Peyer's patch (tissue), 4 donors: ENCODE measurements around the gene TMEM52B. TPM values are rescaled to one million over a fixed set of nuclear protein-coding genes. Genes with fewer than 3 reads are reported as not detected.

Source experiments
- DNase-seq, 3 donors: peaks; one replicate each; pipeline ENCODE4 v3.0.0-alpha.2; 2017 to 2019
- H3K27ac ChIP-seq, 4 donors: fragments of 200-600 bp; sonication (generic); one replicate each; pipeline ENCODE4 v1.5.1; 2016 to 2019
- H3K27me3 ChIP-seq, 2 donors: fragments of 200-600 bp; sonication (generic); one replicate each; pipeline ENCODE4 v1.5.1; 2019
- H3K36me3 ChIP-seq, 3 donors: fragments of 200-600 bp; sonication (generic); one replicate each; pipeline ENCODE4 v1.5.1; 2016 to 2019
- H3K4me1 ChIP-seq, 4 donors: fragments of 200-600 bp; sonication (generic); one replicate each; pipeline ENCODE4 v1.5.1; 2016 to 2019
- H3K4me3 ChIP-seq, 4 donors: fragments of 200-600 bp; sonication (generic); 1 replicate in 3 of 4; 2 replicates in 1 of 4; pipeline ENCODE4 v1.5.1; 2016 to 2019; ENCODE audit warnings: mild to moderate bottlenecking in 1 of 4
- H3K9me3 ChIP-seq, 4 donors: fragments of 200-600 bp; sonication (generic); one replicate each; pipeline ENCODE4 v1.5.1; 2016 to 2019; ENCODE audit warnings: mild to moderate bottlenecking in 1 of 4
- CTCF ChIP-seq, 6 experiments: fragments of 450-650 bp in 4 of 6; fragments of 200-600 bp in 2 of 6; sonication (generic) in 1 of 6; IDR thresholded peaks; one replicate each; pipeline ENCODE4 v1.5.1; 2017 to 2019; ENCODE audit warnings: antibody characterized with exemption in 6 of 6, mild to moderate bottlenecking in 3 of 6, moderate library complexity in 1 of 6
- POLR2A ChIP-seq, 2 donors: fragments of 450-650 bp; IDR thresholded peaks; one replicate each; pipeline ENCODE4 v1.5.1; 2017; ENCODE audit warnings: antibody characterized with exemption in 2 of 2, mild to moderate bottlenecking in 2 of 2, moderate library complexity in 2 of 2
- total RNA-seq, 4 donors: library from RNA; depleted of rRNA; stranded (reverse); fragments of >200 nt; gene quantifications; one replicate each; pipeline ENCODE4 v1.1.0, GENCODE V29; 2016

TMEM52B gene
- not detected for total RNA-seq

- Histone ChIP-seq H3K27ac (no peak within 1 kb of the TSS), H3K27me3 (no peaks in the 10 kb centered on the region), H3K4me3 (no peak within 1 kb of the TSS), H3K36me3 (no peaks in the 10 kb centered on the region), H3K4me1 (no peaks in the 10 kb centered on the region), H3K9me3 (no peaks in the 10 kb centered on the region)
- DNase-seq: no peak
- TF ChIP-seq CTCF (IDR thresholded peaks at IDR 0.05) (no peak), POLR2A (IDR thresholded peaks at IDR 0.05) (no peak)
Observed at GRCh38 chr12:10178821-10179220, at the start of gene TMEM52B. Gene TMEM52B (plus strand): TSS chr12:10179032. CDS start chr12:10179575, 543 bp downstream.

- H3K4me3 ChIP-seq: peak within 1 kb of the TSS in 2 of 4 donors; percentile 5 to 34
- no peaks in the 10 kb centered on the region for H3K9me3 ChIP-seq
- no peak for DNase-seq
Observed at GRCh38 chr12:10130042-10130441, 48.8 kb upstream of the TMEM52B start, which contains the start of gene CLEC7A. Gene CLEC7A (minus strand): TSS chr12:10130199. CDS start chr12:10130082, 117 bp downstream.

GRCh38 chr12:10131111-10131690, 47.6 kb upstream of the TMEM52B start:
- no peak for TF ChIP-seq POLR2A (IDR thresholded peaks at IDR 0.05)
- no peak for TF ChIP-seq CTCF (IDR thresholded peaks at IDR 0.05)
- Histone ChIP-seq H3K4me3 (no peak overlapping the region), H3K9me3 (no peaks in the 10 kb centered on the region), H3K27me3 (no peaks in the 10 kb centered on the region), H3K27ac (no peak overlapping the region), H3K4me1 (peaks cover 0 to 5% (median 0%) of the 10 kb centered on the region in 4 donors), H3K36me3 (no peaks in the 10 kb centered on the region)
- no peak for DNase-seq

More at GRCh38 chr12:10130042-10130441, 48.8 kb upstream of the TMEM52B start, which contains the start of gene CLEC7A:
- Histone ChIP-seq H3K36me3 (no peaks in the 10 kb centered on the region), H3K4me1 (peaks cover 0 to 5% (median 0%) of the 10 kb centered on the region in 4 donors), H3K27me3 (no peaks in the 10 kb centered on the region), H3K27ac (peak within 1 kb of the TSS in 3 of 4 donors; percentile 35 to 62 (median 40))
- TF ChIP-seq POLR2A (IDR thresholded peaks at IDR 0.05) (no peak), CTCF (IDR thresholded peaks at IDR 0.05) (no peak)

- TF ChIP-seq CTCF (IDR thresholded peaks at IDR 0.05) (no peak), POLR2A (IDR thresholded peaks at IDR 0.05) (no peak)
- no peaks in the 10 kb centered on the region for H3K27me3 ChIP-seq
- H3K9me3 ChIP-seq: no peaks in the 10 kb centered on the region
- DNase-seq: no peak
- H3K36me3 ChIP-seq: no peaks in the 10 kb centered on the region
- H3K27ac ChIP-seq: no peak overlapping the region
- H3K4me1 ChIP-seq: peaks cover 0 to 5% (median 0%) of the 10 kb centered on the region in 4 donors
- no peak overlapping the region for H3K4me3 ChIP-seq
Observed at GRCh38 chr12:10132850-10133370, 45.9 kb upstream of the TMEM52B start.

GRCh38 chr12:10135126-10135525, 43.7 kb upstream of the TMEM52B start:
- no peak for TF ChIP-seq CTCF (IDR thresholded peaks at IDR 0.05)
- no peak for TF ChIP-seq POLR2A (IDR thresholded peaks at IDR 0.05)
- Histone ChIP-seq H3K36me3 (no peaks in the 10 kb centered on the region), H3K9me3 (no peaks in the 10 kb centered on the region), H3K27ac (no peak overlapping the region), H3K4me1 (no peaks in the 10 kb centered on the region), H3K27me3 (no peaks in the 10 kb centered on the region), H3K4me3 (no peak overlapping the region)
- DNase-seq: no peak
